ENCODE results near the gene RPL4.

The RPL4 gene

GRCh38 chr15:66459818-66460615 is 44.6 kb downstream of the RPL4 start:
- Histone ChIP-seq H3K9me3 (ENCODE audit: control insufficient read depth in 2 of 2, low read length in 2 of 2) (no peaks in the 10 kb centered on the region), H3K4me3 (ENCODE audit: low read length in 2 of 2) (no peak overlapping the region), H3K36me3 (ENCODE audit: control insufficient read depth in 2 of 2, insufficient read depth in 2 of 2, low read length in 2 of 2) (peaks cover 0 to 2% of the 10 kb centered on the region in 2 donors), H3K9ac (ENCODE audit: low read depth in 1 of 2, low read length in 2 of 2) (no peak overlapping the region), H3K27ac (ENCODE audit: low read depth in 2 of 2, low read length in 2 of 2) (no peak overlapping the region), H3K27me3 (ENCODE audit: control insufficient read depth in 2 of 2, insufficient read depth in 2 of 2, low read length in 2 of 2) (no peaks in the 10 kb centered on the region), H3K4me1 (ENCODE audit: control insufficient read depth in 2 of 2, insufficient read depth in 2 of 2, low read length in 2 of 2) (peaks cover 0 to 8% of the 10 kb centered on the region in 2 donors)

- no peak overlapping the region for H3K27ac ChIP-seq (ENCODE audit: low read depth in 2 of 2, low read length in 2 of 2)
- no peaks in the 10 kb centered on the region for H3K36me3 ChIP-seq (ENCODE audit: control insufficient read depth in 2 of 2, insufficient read depth in 2 of 2, low read length in 2 of 2)
- H3K27me3 ChIP-seq (ENCODE audit: control insufficient read depth in 2 of 2, insufficient read depth in 2 of 2, low read length in 2 of 2) = no peaks in the 10 kb centered on the region
- H3K4me1 ChIP-seq (ENCODE audit: control insufficient read depth in 2 of 2, insufficient read depth in 2 of 2, low read length in 2 of 2) = no peaks in the 10 kb centered on the region
- H3K9me3 ChIP-seq (ENCODE audit: control insufficient read depth in 2 of 2, low read length in 2 of 2) = no peaks in the 10 kb centered on the region
- no peak overlapping the region for H3K9ac ChIP-seq (ENCODE audit: low read depth in 1 of 2, low read length in 2 of 2)
- no peak overlapping the region for H3K4me3 ChIP-seq (ENCODE audit: low read length in 2 of 2)
Observed at GRCh38 chr15:66456211-66456610, 48.4 kb downstream of the RPL4 start.

- H3K4me3 ChIP-seq (ENCODE audit: low read length in 2 of 2) = no peak overlapping the region
- no peak overlapping the region for H3K9ac ChIP-seq (ENCODE audit: low read depth in 1 of 2, low read length in 2 of 2)
- no peaks in the 10 kb centered on the region for H3K27me3 ChIP-seq (ENCODE audit: control insufficient read depth in 2 of 2, insufficient read depth in 2 of 2, low read length in 2 of 2)
- H3K36me3 ChIP-seq (ENCODE audit: control insufficient read depth in 2 of 2, insufficient read depth in 2 of 2, low read length in 2 of 2) = no peaks in the 10 kb centered on the region
- H3K27ac ChIP-seq (ENCODE audit: low read depth in 2 of 2, low read length in 2 of 2) = no peak overlapping the region
- H3K9me3 ChIP-seq (ENCODE audit: control insufficient read depth in 2 of 2, low read length in 2 of 2) = no peaks in the 10 kb centered on the region
- no peaks in the 10 kb centered on the region for H3K4me1 ChIP-seq (ENCODE audit: control insufficient read depth in 2 of 2, insufficient read depth in 2 of 2, low read length in 2 of 2)
Observed at GRCh38 chr15:66454143-66454542, 50.5 kb downstream of the RPL4 start.

- H3K27me3 ChIP-seq (ENCODE audit: control insufficient read depth in 2 of 2, insufficient read depth in 2 of 2, low read length in 2 of 2) = no peaks in the 10 kb centered on the region
- H3K36me3 ChIP-seq (ENCODE audit: control insufficient read depth in 2 of 2, insufficient read depth in 2 of 2, low read length in 2 of 2) = no peaks in the 10 kb centered on the region
- no peaks in the 10 kb centered on the region for H3K9me3 ChIP-seq (ENCODE audit: control insufficient read depth in 2 of 2, low read length in 2 of 2)
- H3K9ac ChIP-seq (ENCODE audit: low read depth in 1 of 2, low read length in 2 of 2) = no peak overlapping the region
- no peaks in the 10 kb centered on the region for H3K4me1 ChIP-seq (ENCODE audit: control insufficient read depth in 2 of 2, insufficient read depth in 2 of 2, low read length in 2 of 2)
- no peak overlapping the region for H3K27ac ChIP-seq (ENCODE audit: low read depth in 2 of 2, low read length in 2 of 2)
- H3K4me3 ChIP-seq (ENCODE audit: low read length in 2 of 2) = no peak overlapping the region
Observed at GRCh38 chr15:66452971-66453580, 51.6 kb downstream of the RPL4 start.

- H3K27ac ChIP-seq (ENCODE audit: low read depth in 2 of 2, low read length in 2 of 2) = no peak overlapping the region
- no peaks in the 10 kb centered on the region for H3K36me3 ChIP-seq (ENCODE audit: control insufficient read depth in 2 of 2, insufficient read depth in 2 of 2, low read length in 2 of 2)
- no peak overlapping the region for H3K9ac ChIP-seq (ENCODE audit: low read depth in 1 of 2, low read length in 2 of 2)
- H3K4me3 ChIP-seq (ENCODE audit: low read length in 2 of 2) = no peak overlapping the region
- H3K4me1 ChIP-seq (ENCODE audit: control insufficient read depth in 2 of 2, insufficient read depth in 2 of 2, low read length in 2 of 2) = no peaks in the 10 kb centered on the region
- H3K9me3 ChIP-seq (ENCODE audit: control insufficient read depth in 2 of 2, low read length in 2 of 2) = no peaks in the 10 kb centered on the region
- H3K27me3 ChIP-seq (ENCODE audit: control insufficient read depth in 2 of 2, insufficient read depth in 2 of 2, low read length in 2 of 2) = no peaks in the 10 kb centered on the region
Observed at GRCh38 chr15:66452420-66452819, 52.2 kb downstream of the RPL4 start.
